Pons (tissue), 1 donor: ENCODE results near the gene CDHR2.
"Not testable (repeated sequence)": the region's sequence is repeated elsewhere in the genome, so short reads cannot be mapped to it uniquely, and the experiment has no call there.

Source experiments
- DNase-seq: peaks from one replicate; pipeline ENCODE4 v3.0.0-alpha.2; 2016; ENCODE audit warnings: low spot score

The CDHR2 gene

GRCh38 chr5:176540956-176541337 is 8.2 kb upstream of the CDHR2 start:
- DNase-seq, result no peak

DNA sequence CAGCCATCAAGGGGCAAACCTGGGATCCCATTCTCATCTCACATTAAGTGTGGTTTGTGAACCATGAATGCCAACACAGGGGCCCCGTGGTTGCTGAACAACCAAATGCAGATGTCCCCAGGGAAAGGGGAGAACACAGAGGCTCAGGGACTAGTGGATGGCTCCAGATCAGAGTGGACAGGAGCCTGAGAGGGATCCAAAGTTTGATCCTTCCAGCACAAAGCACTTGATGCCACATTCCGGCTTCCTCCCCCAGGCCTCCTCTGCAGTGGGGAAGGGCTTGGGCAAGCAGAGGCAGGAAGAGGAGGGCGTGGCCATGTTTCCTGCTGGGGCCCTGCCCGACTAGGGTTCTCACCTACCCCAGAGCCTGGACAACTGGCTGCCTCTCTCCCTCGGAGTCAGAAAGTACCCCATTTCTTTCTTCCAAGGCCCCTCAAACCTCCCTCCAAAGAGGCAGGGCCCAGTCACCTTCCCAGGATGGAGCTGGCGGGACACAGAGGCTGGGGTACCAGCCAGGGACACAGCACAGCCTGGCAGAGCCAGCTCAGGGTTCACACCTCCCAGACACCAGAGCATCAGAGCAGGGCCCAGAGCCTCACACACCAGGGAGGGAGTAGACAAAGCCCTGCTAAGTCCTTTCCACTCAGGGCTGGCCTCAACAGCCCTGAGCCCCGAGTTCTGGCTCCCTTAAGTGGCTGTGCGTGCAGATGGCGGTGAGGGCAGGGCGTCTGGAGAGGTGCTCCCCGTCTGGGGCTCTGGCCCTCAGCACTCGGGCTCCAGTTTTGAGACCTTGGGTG is 7.6 kb upstream of the CDHR2 start:
- no peak for DNase-seq

- no peak for DNase-seq
These were observed 7.0 kb upstream of the CDHR2 start for GRCh38 chr5:176542135-176542595.

DNA sequence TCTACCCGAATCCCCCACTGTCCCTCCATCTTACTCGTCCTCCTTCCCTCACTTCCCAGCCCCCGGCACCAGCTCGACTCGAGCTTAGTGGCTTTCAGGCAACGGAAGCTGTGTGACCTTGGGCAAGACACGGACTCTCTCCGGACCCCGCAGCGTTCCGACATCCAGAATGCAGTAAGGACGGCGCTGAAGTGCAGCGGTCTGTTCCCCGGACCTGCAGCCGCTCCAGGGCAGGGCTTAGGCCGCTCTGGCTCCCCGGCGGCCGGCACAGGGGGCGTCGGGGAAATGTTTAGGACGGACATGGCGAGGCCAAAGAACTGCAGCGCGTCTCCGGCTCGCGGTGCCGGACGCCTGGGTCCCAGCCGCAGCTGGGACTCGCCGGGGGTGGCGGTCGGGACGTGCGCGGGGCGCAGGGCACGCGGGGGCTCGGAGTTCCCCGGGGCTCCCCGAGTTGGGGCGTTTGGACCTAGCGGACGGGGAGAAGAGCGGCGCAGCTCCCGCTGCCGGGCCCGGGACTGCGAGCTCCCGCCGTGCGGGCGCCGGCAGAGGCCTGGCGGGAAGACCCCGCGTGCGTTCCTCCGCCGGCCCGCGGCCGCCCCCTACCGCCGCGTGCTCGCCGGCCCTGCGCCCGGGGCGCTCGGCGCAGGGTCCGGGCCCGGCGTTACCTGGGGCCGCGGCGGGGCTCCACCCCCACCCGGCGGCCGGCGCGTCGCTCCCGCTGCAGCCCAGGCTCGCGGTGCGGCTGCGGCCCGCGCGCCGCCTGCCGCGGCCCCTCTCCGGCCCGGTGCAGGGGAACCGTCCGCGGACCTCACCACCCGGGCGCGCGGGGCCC is 6.3 kb upstream of the CDHR2 start:
- no peak for DNase-seq

- DNase-seq, result no peak
These were observed 5.5 kb upstream of the CDHR2 start for GRCh38 chr5:176543428-176544182.

DNA sequence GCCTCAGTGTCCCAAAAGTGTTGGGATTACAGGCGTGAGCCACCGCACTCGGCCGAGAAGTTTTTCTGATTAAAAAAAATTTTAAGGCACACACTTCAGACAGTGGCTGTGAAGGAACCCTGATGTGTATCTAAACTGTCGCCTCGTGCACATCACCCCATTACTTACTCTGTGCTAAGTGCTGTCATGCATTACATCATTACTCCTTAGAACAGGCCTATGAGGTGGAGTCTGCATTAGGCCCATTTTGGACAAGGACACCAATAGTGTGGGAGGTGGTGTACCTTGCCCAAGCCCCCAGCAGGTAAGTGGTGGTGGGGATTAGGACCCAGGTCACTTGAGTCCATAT is 3.8 kb upstream of the CDHR2 start:
- no peak for DNase-seq

DNA sequence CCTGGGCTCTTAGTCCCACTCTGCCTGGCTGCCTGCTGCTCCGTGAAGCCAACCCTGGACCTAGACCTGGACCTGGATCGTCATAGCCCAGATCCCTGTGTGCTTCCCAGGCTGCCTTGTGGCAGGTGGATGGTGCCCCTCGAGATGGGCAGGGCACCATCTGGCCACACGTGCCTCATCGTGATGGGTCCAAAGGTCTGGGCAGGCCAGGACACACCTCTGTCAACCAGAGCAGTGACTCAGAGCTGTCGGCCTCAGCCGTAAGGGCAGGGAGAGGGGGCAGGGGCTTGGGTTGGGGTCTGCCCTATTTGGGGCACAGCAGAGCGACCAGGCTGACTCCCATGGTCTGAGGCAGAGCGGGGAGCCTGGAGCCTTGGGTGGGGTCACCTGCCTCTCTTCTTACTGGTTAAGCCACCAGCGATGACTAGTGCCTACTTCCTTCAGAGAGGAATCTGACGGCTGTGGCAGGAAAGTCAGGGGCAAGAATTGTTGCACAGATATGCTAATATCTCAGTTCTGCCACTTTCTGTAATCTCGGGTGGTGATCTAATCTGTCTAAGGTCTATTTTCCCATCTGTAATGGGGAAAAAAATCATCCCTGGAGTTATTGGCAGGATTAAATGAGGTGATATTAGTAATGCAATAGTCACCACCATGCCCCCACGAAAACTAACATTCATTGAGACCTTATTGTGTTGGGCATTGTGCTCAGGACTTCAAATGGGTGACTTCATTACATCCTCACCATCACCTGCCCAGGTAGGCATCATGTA is 3.2 kb upstream of the CDHR2 start:
- no peak for DNase-seq

GRCh38 chr5:176547802-176548201 is 1.3 kb upstream of the CDHR2 start:
- no peak for DNase-seq

GRCh38 chr5:176549871-176550270 is 729 bp downstream of the CDHR2 start:
- no peak for DNase-seq

DNA sequence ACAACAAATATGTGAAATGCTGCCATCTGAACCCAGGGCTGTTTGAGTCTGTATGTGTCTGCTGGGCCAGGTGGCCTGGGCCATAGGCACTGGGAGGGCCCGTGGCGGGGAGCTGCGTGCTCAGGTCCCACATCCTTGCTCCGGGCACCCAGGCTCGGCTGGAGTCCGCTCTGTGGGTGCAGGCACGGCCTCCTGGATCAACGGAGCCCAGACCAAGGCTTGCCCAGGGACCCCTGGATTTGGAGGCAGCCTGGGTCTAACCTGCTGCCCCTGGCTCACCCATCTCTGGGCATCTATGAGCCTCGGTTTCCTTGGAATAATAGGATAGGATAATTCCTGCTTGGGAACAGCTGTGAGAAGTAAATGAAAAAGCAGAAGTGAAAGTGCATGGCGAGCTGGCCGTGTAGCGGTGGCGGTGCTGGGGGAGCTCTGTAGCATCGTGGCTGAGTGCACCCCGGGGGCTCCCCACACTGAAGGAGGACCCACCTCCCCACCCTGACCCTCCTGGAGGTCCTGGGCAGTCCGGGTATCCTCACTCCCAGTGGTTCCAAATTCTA is 1.2 kb downstream of the CDHR2 start:
- no peak for DNase-seq

GRCh38 chr5:176550937-176551336 is 1.8 kb downstream of the CDHR2 start:
- DNase-seq, result not testable (repeated sequence)

GRCh38 chr5:176552332-176552869 is 3.3 kb downstream of the CDHR2 start:
- no peak for DNase-seq

DNA sequence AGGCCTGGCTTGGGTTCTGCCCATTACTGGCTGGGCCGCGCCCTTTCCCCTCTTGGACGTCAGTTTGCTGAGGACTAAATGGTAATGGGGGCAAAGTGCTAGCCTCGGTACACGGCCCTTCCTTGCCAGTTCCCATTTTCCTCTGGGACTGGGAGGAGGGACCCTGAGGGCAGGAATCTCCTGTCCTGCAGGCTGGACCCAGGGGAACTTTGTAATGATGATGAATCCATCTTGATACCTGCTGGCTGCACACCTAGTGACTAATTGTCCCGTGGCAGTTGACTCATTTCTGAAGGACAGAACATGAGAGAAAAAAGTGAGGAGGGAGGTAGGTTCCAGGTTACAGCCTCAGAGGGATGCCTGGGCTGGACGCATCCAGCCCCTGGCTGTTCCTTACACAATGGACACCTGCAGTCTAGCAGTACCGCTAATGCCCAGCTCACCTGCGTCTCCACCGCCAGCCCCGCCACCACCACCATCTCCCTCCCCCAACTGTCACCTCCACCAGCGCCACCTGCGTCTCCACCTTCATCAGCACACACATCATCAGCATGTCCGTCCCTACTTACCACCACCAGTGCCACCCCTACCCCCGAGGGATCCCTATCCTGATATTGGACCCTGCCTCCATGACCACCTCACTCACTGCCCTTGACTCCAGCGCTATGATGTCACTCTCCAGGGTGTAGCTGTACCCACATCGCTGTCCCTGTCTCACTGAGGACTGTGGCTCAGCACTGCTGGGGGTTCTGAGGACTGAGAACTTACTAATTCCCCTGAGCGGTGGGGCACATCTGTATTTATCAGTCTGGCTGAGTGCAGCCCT is 4.3 kb downstream of the CDHR2 start:
- no peak for DNase-seq

GRCh38 chr5:176557846-176558245 is 8.7 kb downstream of the CDHR2 start:
- no peak for DNase-seq

DNA sequence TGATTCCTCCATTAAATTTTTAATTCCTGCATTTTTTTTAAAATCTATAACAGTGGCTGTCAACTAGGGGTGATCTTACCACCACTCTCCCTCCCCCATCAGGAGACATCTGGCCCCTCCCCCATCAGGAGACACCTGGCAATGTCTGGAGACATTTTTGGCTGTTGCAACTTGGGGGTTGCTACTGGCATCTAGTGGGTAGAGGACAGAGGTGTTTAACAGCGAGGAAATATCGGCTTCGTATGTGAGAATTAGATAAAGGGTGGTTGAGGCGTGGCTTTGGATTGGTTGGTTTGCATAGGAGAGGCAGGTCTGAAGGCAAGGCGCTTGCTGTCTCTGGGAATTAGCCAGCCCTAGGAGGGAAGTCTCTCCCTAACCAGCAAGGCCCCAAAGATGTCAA is 10.5 kb downstream of the CDHR2 start:
- no peak for DNase-seq

GRCh38 chr5:176560364-176560763 is 11.2 kb downstream of the CDHR2 start:
- no peak for DNase-seq

DNA sequence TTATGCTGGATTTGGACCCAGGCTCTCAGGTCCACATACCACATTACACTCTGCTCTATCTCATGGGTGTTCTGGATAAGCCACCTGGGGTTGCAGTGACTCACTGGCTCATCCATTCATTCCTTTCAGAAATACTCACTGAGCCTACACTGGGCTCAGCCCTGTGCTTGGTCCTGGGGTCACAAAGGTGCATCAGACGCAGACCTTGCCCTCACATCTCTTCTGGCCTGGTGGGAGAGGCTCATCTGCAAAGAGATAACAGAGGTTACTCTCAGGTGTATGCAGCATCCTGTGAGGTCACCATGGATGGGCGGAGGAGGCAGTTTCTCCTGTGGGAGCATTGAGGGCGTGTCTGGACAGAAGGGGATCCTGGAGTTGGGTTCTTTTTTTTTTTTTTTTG is 12.1 kb downstream of the CDHR2 start:
- DNase-seq, result no peak

- no peak for DNase-seq
These were observed 13.0 kb downstream of the CDHR2 start for GRCh38 chr5:176562189-176562588.

DNA sequence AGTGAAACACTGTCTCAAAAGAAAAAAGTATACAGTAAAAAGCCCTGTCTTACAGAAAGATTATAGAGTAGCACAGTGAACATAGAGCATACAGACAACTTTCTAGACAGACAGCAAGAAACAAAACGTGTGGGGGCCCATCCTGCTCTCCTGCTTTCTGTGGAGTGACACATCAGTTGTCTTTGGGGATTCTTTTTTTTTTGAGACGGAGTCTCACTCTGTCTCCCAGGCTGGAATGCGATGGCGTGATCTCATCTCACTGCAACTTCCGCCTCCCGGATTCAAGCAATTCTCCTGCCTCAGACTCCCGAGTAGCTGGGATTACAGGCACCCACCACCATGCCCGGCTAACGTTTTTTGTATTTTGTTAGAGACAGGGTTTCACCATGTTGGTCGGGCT is 14.9 kb downstream of the CDHR2 start:
- DNase-seq, result no peak

- DNase-seq, result no peak
These were observed 16.7 kb downstream of the CDHR2 start for GRCh38 chr5:176565760-176566288.
